PC-9 (cell line): ENCODE measurements around the gene TRDN.

Experiments used
- CTCF ChIP-seq: fragments of 200-600 bp; sonication (generic); conservative IDR thresholded peaks from 2 replicates; pipeline ENCODE4 v1.6.1; 2017; ENCODE audit warnings: mixed run types, antibody characterized with exemption, mild to moderate bottlenecking, moderate library complexity
- EZH2 ChIP-seq: fragments of 200-600 bp; sonication (generic); IDR thresholded peaks from 2 replicates; pipeline ENCODE4 v1.8.0; 2017; ENCODE audit warnings: antibody characterized with exemption, low read depth

- TF ChIP-seq CTCF: no peak
- no peak for TF ChIP-seq EZH2
Observed at GRCh38 chr6:123467392-123467791, 169.4 kb downstream of the TRDN start.
